ENCODE measurements around the gene RP2.
A peak's percentile ranks its signal among the peaks of the same experiment; 100 is the strongest.

RP2 gene

DNA sequence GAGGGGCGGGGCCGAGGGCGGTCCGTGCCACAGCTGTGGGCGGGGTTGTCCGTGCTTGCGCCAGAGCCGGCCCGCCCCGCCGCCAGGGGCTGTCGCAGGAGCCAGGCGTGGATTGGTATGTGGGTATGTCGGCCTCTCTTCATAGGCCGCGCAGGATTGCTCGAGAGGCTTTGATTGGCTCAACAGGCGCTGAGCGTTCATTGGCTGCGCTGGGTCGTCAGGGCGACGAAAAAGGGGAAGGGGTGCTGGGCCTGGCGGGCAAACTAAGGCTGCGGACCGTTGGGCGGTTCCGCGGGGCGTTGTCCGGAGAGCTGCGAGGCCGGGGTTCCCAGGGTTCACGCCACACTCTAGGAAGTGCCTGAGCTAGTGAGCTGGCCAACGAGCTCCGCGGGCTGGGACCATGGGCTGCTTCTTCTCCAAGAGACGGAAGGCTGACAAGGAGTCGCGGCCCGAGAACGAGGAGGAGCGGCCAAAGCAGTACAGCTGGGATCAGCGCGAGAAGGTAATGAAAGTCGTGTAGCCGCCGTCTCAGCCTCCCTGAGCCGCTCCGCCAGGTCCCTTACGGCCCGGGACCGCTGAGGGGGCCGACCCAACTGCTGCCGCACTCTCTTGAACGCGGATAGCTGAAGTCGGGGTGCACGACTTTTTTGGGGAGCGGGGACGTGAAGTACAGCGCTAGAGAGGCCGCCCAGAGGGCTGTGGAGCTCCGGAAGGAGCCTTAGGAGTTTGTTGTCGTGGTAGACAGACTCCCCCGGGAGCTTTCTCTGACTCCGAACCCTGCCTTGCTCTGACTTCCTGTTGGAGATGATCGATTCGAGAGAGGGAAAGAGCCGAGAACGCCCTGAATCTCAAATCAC, at the start of gene RP2:
Gene RP2, plus strand, starts transcription at position 343 of the 857 bp plus-strand sequence. Its CDS starts 58 bp downstream, at position 401.
- peaks cover 5% of the 10 kb centered on the region for H3K36me3 Mint-ChIP-seq

GRCh38 chrX:46788902-46789301, 47.9 kb upstream of the RP2 start:
- peaks cover 10% of the 10 kb centered on the region for H3K4me1 Mint-ChIP-seq
- no peak for DNase-seq (ENCODE audit: low spot score in 2 of 2)
- no peak for ATAC-seq
- H3K36me3 Mint-ChIP-seq = no peaks in the 10 kb centered on the region
- H3K4me3 Mint-ChIP-seq = no peak overlapping the region
- H3K27ac Mint-ChIP-seq = no peak overlapping the region
- no peaks in the 10 kb centered on the region for H3K9me3 Mint-ChIP-seq

More for the DNA sequence above, at the start of gene RP2:
- ATAC-seq (peak; percentile 98), DNase-seq (ENCODE audit: low spot score in 2 of 2) (peak; percentile 64 to 85)
- no peaks in the 10 kb centered on the region for H3K9me3 Mint-ChIP-seq
- peaks cover 7% of the 10 kb centered on the region for H3K4me1 Mint-ChIP-seq
- peak within 1 kb of the TSS; percentile 96 for H3K4me3 Mint-ChIP-seq
- H3K27ac Mint-ChIP-seq = peak within 1 kb of the TSS; percentile 96

DNA sequence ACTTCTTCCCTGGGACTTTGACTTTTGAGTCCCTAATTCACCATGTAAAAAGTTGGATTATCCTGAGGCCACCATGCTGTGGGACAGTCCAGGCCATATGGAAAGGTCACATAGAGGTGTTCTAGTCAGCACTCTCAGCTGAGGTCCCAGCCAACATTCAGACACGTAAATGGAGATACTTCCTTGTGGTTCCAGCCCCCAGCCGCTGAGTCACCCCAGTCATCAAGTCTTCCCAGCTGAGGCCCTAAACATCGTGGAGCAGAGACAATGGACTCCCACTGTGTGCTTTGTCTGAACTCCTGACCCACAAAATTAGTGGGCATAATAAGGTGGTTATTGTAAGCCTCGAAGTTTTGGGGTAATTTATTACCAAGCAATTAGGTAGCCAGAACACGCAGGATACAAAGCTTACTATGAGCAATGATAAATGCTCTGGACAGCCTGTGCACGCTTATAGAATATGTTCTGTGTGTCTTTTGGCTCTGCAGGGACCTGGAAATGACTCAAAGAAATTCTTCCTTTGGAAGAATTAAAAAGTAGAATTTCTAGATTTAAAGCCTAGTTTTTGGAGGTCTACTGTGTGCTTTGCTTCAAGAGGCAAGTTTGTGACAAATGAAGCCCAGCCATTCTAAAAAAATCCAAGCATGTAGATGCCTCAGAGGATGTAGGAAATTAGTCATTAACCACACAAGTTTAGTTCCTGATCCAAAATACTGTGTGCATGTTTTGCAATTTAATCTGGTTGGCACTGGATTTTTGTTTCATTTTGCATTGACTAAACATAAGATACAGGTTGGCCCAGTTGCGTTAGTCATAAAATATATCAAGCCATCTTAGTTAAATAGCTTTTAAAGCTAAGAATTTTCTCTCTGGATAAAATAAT, 44.7 kb upstream of the RP2 start:
- no peaks in the 10 kb centered on the region for H3K9me3 Mint-ChIP-seq
- no peak overlapping the region for H3K4me3 Mint-ChIP-seq
- H3K36me3 Mint-ChIP-seq = no peaks in the 10 kb centered on the region
- H3K27ac Mint-ChIP-seq = no peak overlapping the region
- DNase-seq (ENCODE audit: low spot score in 2 of 2) = no peak
- H3K4me1 Mint-ChIP-seq = peaks cover 10% of the 10 kb centered on the region
- ATAC-seq = peak; percentile 85

DNA sequence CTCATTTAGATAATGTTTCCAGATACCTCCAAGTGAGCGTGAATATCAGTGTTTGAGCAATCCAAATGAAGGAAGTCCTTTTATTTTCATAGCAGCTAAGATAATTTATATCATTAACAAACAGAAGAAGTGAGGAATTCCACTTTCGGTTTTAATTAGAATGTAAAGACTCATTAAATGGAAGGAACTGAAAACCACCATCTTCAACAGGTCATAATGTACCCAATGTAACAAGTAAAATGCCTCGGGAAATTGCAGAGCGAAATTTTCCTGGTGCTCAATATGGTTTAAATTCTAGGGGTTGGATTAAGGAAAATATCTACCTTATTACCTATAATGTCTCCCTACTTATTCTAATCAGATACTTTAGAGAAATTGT, 44.0 kb upstream of the RP2 start:
- H3K36me3 Mint-ChIP-seq = no peaks in the 10 kb centered on the region
- peaks cover 10% of the 10 kb centered on the region for H3K4me1 Mint-ChIP-seq
- ATAC-seq = no peak
- DNase-seq (ENCODE audit: low spot score in 2 of 2) = no peak
- no peak overlapping the region for H3K27ac Mint-ChIP-seq
- H3K9me3 Mint-ChIP-seq = no peaks in the 10 kb centered on the region
- no peak overlapping the region for H3K4me3 Mint-ChIP-seq

- Mint-ChIP-seq H3K4me1 (peaks cover 10% of the 10 kb centered on the region), H3K36me3 (no peaks in the 10 kb centered on the region), H3K4me3 (no peak overlapping the region), H3K27ac (no peak overlapping the region), H3K9me3 (no peaks in the 10 kb centered on the region)
- ATAC-seq = no peak
- DNase-seq (ENCODE audit: low spot score in 2 of 2) = no peak
Observed at GRCh38 chrX:46793386-46794143, 43.3 kb upstream of the RP2 start.

- ATAC-seq = peak; percentile 69
- H3K27ac Mint-ChIP-seq = no peak overlapping the region
- no peaks in the 10 kb centered on the region for H3K9me3 Mint-ChIP-seq
Observed at GRCh38 chrX:46796574-46797191, 40.2 kb upstream of the RP2 start.

DNA sequence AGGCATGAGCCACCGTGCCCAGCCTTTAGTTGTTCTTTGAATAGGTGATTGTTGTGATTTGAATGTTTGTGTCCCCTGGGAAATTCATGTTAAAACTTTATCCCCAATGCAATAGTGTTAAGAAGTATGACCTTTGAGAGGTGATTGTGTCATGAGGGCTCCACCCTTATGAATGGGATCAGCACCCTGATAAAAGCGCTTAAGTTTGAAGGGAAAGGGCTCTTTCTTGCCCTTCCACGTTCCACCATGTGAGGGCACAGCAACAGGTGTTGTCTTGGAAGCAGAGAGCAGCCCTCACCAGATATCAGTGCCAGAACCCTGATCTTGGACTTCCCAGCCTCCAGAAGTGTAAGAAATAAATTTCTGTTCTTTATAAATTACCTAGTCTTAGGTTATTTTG, 33.7 kb upstream of the RP2 start:
- no peaks in the 10 kb centered on the region for H3K36me3 Mint-ChIP-seq
- H3K4me3 Mint-ChIP-seq = no peak overlapping the region
- H3K4me1 Mint-ChIP-seq = no peaks in the 10 kb centered on the region
- DNase-seq (ENCODE audit: low spot score in 2 of 2) (no peak), ATAC-seq (no peak)
- no peaks in the 10 kb centered on the region for H3K9me3 Mint-ChIP-seq
- no peak overlapping the region for H3K27ac Mint-ChIP-seq

More at GRCh38 chrX:46796574-46797191, 40.2 kb upstream of the RP2 start:
- Mint-ChIP-seq H3K4me3 (no peak overlapping the region), H3K36me3 (no peaks in the 10 kb centered on the region), H3K4me1 (peaks cover 10% of the 10 kb centered on the region)
- peak; percentile 50 to 72 for DNase-seq (ENCODE audit: low spot score in 2 of 2)

GRCh38 chrX:46805270-46805669, 31.6 kb upstream of the RP2 start:
- no peaks in the 10 kb centered on the region for H3K36me3 Mint-ChIP-seq
- no peaks in the 10 kb centered on the region for H3K9me3 Mint-ChIP-seq
- no peak for ATAC-seq
- no peaks in the 10 kb centered on the region for H3K4me1 Mint-ChIP-seq
- no peak overlapping the region for H3K27ac Mint-ChIP-seq
- H3K4me3 Mint-ChIP-seq = no peak overlapping the region
- no peak for DNase-seq (ENCODE audit: low spot score in 2 of 2)

GRCh38 chrX:46811121-46811520, 25.7 kb upstream of the RP2 start:
- no peak for ATAC-seq

GRCh38 chrX:46812445-46812844, 24.4 kb upstream of the RP2 start:
- no peaks in the 10 kb centered on the region for H3K4me1 Mint-ChIP-seq
- H3K4me3 Mint-ChIP-seq = no peak overlapping the region
- DNase-seq (ENCODE audit: low spot score in 2 of 2) (no peak), ATAC-seq (no peak)
- no peaks in the 10 kb centered on the region for H3K36me3 Mint-ChIP-seq
- H3K9me3 Mint-ChIP-seq = no peaks in the 10 kb centered on the region
- no peak overlapping the region for H3K27ac Mint-ChIP-seq

More at GRCh38 chrX:46811121-46811520, 25.7 kb upstream of the RP2 start:
- H3K36me3 Mint-ChIP-seq = no peaks in the 10 kb centered on the region
- DNase-seq (ENCODE audit: low spot score in 2 of 2) = no peak
- no peaks in the 10 kb centered on the region for H3K9me3 Mint-ChIP-seq
- H3K27ac Mint-ChIP-seq = no peak overlapping the region
- no peaks in the 10 kb centered on the region for H3K4me1 Mint-ChIP-seq
- no peak overlapping the region for H3K4me3 Mint-ChIP-seq

DNA sequence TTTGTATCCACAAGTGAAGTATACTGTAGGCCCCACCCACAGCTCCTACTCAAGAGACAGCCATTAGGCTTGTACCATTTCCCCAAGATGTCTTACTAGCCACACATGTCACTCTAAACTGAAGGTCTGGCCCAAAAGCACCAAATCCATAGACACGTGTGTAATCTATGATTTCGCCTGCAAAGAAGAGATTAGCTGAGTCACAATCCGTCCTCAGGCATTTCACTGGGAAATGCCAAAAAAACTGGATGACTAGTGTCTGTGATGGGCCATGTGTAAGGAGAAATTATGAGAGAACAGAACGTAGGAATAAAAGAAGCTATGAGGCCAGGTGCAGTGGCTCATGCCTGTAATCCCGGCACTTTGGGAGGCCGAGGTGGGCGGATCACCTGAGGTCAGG, 21.9 kb upstream of the RP2 start:
- no peaks in the 10 kb centered on the region for H3K36me3 Mint-ChIP-seq
- ATAC-seq = no peak
- no peak for DNase-seq (ENCODE audit: low spot score in 2 of 2)
- no peak overlapping the region for H3K4me3 Mint-ChIP-seq
- no peaks in the 10 kb centered on the region for H3K4me1 Mint-ChIP-seq
- H3K9me3 Mint-ChIP-seq = no peaks in the 10 kb centered on the region
- H3K27ac Mint-ChIP-seq = no peak overlapping the region

- no peak for DNase-seq (ENCODE audit: low spot score in 2 of 2)
- H3K27ac Mint-ChIP-seq = no peak overlapping the region
- no peaks in the 10 kb centered on the region for H3K36me3 Mint-ChIP-seq
- no peak for ATAC-seq
- H3K9me3 Mint-ChIP-seq = no peaks in the 10 kb centered on the region
- no peaks in the 10 kb centered on the region for H3K4me1 Mint-ChIP-seq
- H3K4me3 Mint-ChIP-seq = no peak overlapping the region
Observed at GRCh38 chrX:46819136-46819535, 17.7 kb upstream of the RP2 start.

GRCh38 chrX:46820391-46821100, 16.3 kb upstream of the RP2 start:
- no peaks in the 10 kb centered on the region for H3K9me3 Mint-ChIP-seq
- H3K36me3 Mint-ChIP-seq = no peaks in the 10 kb centered on the region
- DNase-seq (ENCODE audit: low spot score in 2 of 2) (no peak), ATAC-seq (no peak)
- no peaks in the 10 kb centered on the region for H3K4me1 Mint-ChIP-seq
- H3K4me3 Mint-ChIP-seq = no peak overlapping the region
- H3K27ac Mint-ChIP-seq = no peak overlapping the region

DNA sequence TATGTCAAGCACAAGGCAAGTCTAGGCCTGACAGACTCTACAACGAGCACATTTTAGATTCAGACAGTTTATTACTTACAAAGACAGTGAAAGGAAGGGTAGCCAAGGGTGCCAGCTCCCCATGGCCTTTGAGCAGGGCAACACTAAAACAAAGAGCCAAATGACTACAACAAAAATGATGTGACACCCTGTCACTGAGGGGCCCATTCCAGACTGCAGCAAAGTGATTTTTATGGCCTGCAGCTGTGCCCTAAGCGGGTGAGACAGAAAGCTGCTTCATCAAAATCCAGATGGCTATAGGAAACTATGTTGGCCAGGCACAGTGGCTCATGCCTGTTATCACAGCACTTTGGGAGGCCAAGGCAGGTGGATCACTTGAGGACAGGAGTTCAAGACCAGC, 13.4 kb upstream of the RP2 start:
- H3K4me1 Mint-ChIP-seq = no peaks in the 10 kb centered on the region
- no peaks in the 10 kb centered on the region for H3K36me3 Mint-ChIP-seq
- ATAC-seq (no peak), DNase-seq (ENCODE audit: low spot score in 2 of 2) (no peak)
- H3K27ac Mint-ChIP-seq = no peak overlapping the region
- no peak overlapping the region for H3K4me3 Mint-ChIP-seq
- H3K9me3 Mint-ChIP-seq = no peaks in the 10 kb centered on the region

Data from stimulated activated effector memory CD8-positive, alpha-beta T cell treated with anti-CD3 and anti-CD28 coated beads, Interleukin-12 subunit alpha, Interleukin-12 subunit beta, amount 100 ng/mL, for 72 hours (primary cell).